Fibroblast of pulmonary artery (primary cell): Measurements from ENCODE around the gene RNF180.

Experiments
- DNase-seq: peaks from one replicate; pipeline ENCODE4 v3.0.0-alpha.2; 2010; ENCODE audit warnings: low read depth
- H3K4me3 ChIP-seq: replicated peaks from 2 replicates; pipeline ENCODE4 v1.5.1; 2011; ENCODE audit warnings: low read depth, mild to moderate bottlenecking, control low read depth, low read length, moderate library complexity
- CTCF ChIP-seq: IDR thresholded peaks from 2 replicates; pipeline ENCODE4 v1.5.1; 2011; ENCODE audit warnings: mild to moderate bottlenecking, control low read depth, low read length, inconsistent platforms; ENCODE audit errors: missing control alignments

Gene RNF180

GRCh38 chr5:64330728-64331231 is 165.1 kb downstream of the RNF180 start:
- no peak overlapping the region for H3K4me3 ChIP-seq
- no peak for DNase-seq
- TF ChIP-seq CTCF, result no peak

DNA sequence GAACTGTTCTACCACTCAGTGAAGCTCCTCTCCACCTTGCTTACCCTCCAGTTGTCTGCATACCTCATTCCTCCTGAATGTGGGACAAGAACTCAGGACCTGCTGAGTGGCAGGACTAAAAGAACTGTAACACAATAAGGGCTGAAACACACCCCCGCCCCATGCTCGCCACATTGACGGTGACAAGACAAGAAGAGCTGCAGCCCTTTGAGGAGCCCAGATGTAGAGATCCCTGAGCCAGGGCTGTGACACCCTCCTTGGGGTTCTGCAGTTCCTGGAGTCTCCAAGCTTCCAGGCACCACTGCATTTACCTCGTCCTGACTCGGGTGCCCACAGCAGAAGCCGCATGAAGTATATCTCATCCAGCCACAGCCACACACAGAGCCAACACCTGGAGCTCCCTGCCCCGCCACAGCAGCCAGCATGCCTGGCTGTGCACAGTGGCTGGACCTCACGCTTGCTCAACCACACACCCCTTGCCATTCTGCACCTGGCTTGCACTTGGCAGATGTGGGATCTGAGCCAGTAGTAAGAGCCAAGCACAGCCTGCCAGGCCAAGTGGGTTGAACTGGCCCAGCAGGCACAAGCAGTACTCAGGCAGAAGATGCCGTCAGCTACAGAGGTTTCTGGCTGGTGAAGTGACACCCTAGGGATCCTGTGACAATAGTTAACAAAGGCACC is 166.1 kb downstream of the RNF180 start:
- no peak for TF ChIP-seq CTCF
- DNase-seq, result no peak
- no peak overlapping the region for H3K4me3 ChIP-seq

- DNase-seq, result no peak
- H3K4me3 ChIP-seq, result no peak overlapping the region
These were observed 168.2 kb downstream of the RNF180 start for GRCh38 chr5:64333886-64334285.

DNA sequence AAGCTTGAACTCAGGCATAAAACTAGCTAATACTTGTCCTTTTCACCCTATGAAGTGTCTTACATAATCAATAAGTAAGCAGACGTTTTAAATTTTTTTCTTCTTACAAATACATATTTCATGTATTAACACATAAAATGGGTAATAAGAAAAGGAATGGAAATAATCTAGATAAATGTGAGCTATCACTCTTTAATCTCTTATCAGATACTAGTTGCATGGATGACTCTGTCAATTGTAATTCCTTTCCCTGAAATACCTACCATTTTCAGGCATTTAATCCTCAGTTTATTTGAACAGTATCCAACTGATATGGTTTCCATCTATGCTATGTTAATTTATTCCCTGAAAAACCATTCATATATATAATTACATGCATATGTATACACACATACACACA is 174.1 kb downstream of the RNF180 start:
- no peak overlapping the region for H3K4me3 ChIP-seq
- no peak for DNase-seq
- TF ChIP-seq CTCF, result no peak

More at GRCh38 chr5:64333886-64334285, 168.2 kb downstream of the RNF180 start:
- no peak for TF ChIP-seq CTCF

DNA sequence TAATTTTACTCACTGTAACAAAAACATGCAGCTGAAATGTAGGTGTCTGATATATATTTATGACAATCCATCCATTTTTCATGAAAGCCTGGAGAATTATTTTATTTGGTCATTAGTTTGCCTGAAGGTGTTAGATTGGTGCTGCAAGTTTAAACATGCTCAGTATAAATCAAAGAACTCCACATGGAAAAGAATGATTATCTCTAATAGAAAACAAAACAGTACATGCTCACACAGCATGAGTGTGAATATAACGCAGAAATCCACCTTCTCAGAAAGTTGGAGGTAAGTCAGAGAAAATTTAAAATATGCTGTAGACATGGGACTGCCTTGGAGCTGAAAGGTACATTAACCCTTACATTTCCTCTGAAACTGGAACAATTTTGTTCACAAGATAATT is 174.7 kb downstream of the RNF180 start:
- no peak for DNase-seq
- H3K4me3 ChIP-seq, result no peak overlapping the region
- no peak for TF ChIP-seq CTCF

GRCh38 chr5:64341340-64341739 is 175.7 kb downstream of the RNF180 start:
- TF ChIP-seq CTCF, result no peak
- H3K4me3 ChIP-seq, result no peak overlapping the region
- DNase-seq, result no peak

DNA sequence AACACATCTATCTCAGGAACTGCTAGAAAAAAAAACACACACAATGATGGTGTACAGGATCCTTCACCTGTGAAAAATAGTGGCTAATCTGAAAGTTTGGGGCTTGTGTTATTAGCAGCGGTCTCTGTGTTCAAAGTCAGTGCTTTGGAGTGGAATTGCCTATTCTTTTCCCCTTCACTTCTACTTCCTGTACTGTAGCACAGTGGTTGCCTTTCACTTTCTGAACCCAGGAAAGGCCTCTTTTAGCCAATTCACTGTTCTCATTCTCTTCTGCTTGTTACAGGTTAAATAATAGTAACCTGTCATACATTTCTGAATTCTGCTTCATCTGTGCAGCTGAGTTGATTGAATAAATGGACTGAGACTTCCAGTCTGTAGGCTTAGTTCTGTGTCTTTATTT is 178.9 kb downstream of the RNF180 start:
- no peak overlapping the region for H3K4me3 ChIP-seq
- DNase-seq, result no peak
- TF ChIP-seq CTCF, result no peak
